ENCODE measurements around the gene TXNIP.

TXNIP gene

GRCh38 chr1:145963265-145964019, 32.9 kb downstream of the TXNIP start:
- no peak for FAIRE-seq

DNA sequence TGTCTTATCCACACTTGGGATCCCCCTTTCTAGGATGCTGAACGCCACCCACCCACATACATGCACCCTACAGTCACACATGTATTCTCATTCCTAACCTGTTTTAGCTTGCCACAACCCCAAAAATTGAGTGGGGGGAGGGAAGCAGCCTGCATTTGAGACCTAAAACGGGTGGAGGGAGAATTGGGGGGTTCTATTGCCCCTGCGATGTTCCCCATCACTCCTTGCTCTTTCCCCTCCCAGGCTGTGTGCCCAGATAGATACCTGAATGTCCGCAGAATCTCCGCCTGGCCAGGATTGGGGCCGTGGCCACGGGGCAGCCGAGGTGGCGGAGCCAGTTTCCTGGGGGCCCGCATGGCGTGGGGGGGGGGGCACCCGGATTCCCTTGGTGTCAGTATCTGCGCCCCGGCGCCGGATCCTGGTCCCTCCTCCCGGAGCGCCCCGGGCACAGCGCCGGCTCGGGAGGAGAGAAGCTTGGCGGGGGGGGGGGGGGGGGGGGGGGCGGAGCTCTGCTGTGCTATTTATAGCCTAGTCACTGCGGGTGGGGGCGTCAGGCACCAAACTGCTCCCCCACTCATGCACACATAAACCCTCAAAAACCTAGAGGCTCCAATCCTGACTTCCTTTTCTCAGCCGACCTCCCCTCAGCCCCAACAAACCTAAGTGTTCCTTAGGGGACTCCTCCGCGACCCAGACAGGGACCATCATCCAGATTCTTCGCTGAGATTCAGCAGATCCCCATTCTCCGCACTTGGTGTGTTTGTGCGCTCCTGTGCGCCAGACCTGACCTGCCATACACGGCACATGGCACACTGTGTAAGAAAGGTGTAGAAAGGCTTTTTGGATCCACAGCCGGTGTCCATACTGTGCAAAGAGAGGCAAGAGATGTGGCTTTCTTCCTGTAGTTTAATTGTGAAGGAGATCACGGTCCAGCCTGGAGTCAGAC, 33.9 kb downstream of the TXNIP start:
- FAIRE-seq: no peak

- no peak for FAIRE-seq
Measured at GRCh38 chr1:145961425-145962156, 34.8 kb downstream of the TXNIP start.

DNA sequence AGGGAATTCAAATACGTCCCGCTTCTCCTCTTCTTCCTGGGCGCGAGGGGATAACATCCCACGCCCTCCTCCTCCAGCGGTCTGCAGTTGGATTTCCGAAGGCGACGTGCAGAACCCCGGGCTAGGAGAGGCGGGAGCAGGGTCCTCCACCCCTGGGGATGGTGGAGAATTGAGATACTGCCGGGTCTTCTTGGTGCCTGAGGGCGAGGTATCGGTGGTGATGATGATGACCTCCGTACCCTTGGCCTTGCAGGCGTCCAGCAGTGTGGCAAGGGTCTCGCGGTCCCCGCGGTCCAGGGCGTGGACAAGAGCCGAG, 35.3 kb downstream of the TXNIP start:
- FAIRE-seq: no peak

DNA sequence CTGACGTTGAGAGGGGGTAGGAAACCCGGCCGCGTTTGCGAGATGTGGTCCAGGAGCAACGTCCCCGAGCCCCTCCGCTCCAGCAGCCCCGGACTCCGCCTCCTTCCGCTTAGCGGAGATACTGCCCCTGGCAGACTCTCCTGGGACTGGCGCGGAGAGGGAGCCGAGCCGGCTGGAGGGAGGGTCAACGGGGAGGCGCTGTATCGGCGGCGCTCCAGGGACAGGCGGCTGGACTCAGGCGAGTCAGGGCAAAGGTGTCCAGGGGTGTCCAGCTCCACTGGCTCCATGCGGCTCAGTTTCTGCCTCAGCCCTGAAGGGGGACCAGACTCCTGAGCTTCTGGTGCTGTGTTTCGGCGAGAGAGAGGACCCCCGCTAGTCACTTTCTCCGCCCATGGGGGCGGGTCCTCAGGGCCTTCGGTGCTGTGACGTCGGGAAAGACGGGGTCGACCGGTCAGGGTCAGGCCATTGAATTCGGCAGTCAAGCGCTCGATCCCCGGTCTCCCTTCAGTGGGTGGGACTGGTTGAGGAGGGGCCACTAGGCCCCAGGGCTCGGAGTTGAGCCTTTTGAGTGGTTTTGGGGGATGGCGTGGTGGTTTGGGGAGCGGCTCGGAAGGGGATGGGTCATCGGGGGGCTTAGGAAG, 35.8 kb downstream of the TXNIP start:
- FAIRE-seq: no peak

DNA sequence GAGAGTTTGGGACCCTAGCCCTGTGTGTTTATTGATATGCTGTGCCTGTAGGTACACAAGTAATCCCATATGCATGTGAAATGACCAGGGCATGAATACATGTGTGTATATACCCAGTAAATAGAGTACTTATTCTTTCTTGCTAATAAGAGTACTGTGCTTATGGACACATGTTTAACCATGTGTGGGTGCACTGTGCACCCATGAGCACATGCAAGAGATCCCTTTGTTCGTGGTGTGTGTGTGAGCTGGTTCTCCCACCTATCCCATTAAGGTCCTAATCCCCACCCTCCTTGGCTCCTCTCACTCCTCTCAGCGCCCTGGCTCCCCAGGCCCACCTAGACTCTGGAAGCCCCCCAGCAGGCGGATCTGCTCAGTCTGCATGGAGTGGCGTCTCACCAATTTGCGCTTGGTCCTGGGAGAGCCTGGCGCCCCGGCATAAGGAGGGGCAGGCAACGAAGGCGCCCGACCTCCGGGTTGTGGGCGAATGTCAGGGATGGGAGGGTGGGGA, 36.4 kb downstream of the TXNIP start:
- no peak for FAIRE-seq

DNA sequence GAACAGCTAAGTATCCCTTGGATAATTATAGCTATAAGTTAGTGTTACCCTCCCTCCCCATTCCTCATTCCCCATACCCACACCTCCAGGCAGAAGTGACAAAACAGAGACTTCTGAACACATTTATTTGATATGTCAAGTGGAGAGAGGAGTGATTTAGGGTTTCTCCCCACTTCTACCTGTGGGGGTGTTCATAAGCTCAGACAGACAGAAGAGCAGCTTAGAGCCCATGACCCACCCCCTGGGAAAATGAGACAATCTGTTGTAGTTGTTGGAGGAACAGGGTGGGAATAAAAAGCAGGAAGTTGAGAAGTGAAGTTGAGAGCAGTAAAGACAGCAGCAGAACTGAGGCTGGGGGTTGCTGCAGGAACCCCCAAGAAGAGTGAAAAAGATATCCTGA, 37.0 kb downstream of the TXNIP start:
- no peak for FAIRE-seq

GRCh38 chr1:145958734-145959133, 37.6 kb downstream of the TXNIP start:
- no peak for FAIRE-seq

- FAIRE-seq: no peak
Measured at GRCh38 chr1:145957443-145958319, 38.7 kb downstream of the TXNIP start, which contains the start of gene LIX1L. LIX1L (minus strand) TSS chr1:145958017; CDS start chr1:145957927, 90 bp downstream.

DNA sequence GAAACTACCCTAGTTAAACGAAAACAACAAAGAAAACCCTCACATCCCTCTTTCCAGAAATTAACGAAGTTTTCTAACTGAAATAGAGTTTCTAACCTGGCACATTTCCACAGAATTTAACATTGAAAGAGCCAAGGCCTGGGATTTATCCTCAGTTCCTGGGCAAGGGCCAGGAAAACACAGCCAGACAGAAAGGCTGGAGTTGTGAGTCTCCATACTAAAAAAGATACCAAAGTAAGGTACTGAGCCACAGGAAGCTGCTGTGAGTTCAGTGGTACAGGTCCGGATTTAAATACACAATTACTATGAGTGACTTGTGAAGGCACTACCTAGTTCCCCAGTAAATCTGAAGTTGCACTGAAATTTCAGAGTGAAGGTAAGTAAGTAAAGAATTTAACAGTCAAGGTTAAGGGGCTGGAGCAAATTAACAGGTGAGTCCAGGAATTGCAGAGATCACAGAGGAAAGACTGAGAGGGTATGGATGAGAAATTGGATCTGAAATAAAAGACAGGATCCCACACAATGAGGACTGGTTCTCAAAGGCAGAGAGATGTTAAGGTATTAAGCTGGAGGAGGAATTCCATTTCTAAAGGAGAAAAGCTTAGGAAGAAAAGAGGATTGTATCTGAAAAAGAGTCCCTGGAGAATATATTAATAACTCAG, 39.5 kb downstream of the TXNIP start:
- FAIRE-seq: no peak

DNA sequence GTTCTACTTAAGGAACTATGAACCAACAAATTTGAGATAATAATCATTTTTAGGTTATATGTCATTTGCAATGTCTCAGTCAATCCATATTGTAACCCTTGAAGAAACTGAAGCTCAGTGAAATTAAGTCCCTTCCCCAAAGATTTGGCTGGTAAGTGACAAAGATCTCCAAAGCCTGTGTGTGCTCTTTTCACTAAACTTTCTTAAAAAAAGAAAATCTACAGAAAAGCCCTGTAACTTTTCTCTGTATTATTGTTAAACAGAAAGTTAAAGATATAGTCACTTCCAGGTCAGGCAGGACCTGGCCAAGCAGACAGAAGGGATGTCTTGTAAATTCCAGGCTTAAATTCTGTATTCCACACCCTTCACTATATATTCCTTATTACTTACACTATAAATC, 40.0 kb downstream of the TXNIP start:
- FAIRE-seq: no peak

- FAIRE-seq: no peak
Measured at GRCh38 chr1:145955436-145955835, 40.9 kb downstream of the TXNIP start.

DNA sequence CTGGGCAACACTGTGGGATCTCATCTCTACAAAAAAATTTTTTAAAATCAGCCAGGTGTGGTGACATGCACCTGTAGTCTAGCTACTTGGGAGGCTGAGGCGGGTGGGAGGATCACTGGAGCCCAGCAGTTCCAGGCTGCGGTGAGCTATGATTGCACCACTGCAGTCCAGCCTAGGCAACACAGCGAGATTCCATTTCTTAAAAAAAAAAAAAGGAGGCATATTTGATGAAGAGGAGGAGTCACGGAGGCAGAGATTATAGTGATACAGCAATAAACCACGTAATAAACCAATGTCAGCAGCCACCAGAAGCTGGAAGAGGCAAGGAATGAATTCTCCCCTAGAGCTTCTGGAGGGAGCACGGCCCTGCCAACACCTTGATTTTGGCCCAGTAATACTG, 42.5 kb downstream of the TXNIP start:
- no peak for FAIRE-seq

GRCh38 chr1:145952903-145953302, 43.5 kb downstream of the TXNIP start:
- FAIRE-seq: no peak

DNA sequence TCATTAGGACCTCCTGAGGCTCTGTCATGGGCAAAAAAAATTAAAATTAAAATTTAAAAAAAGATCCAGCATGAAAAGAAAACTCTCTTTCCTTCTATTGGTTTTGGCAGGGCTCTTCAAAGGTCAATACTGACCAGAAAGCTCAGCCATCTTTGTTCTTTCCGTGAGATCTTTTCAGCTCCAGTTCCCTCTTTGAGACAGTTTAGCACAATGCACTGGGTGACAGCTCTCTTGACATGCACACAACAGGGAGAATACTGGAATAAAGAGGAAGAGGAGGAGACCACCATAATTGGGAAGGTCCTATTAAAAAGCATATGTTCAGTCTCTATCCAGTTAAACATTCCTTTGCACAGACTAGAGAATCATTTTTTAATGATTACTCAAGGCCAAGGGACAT, 44.9 kb downstream of the TXNIP start:
- no peak for FAIRE-seq

- FAIRE-seq: no peak
Measured at GRCh38 chr1:145949219-145949618, 47.2 kb downstream of the TXNIP start.

DNA sequence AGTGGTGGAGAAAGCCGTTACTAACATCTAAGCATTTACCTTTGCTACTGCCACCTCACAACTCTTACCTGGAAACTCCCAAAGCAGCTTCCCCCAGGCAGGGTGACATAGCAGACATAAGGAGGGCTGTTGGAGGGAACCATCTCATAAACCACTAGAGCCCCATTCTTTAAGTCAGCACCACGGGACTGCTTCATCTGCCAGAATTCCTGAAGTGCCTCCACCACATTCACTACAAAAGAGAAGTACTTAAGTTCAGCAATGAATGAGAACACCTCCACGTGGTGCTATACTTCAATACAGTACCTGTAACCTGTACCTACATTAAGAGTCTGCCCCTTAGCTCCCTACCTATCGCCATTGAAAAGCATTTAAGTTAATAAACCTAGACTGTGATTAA, 48.8 kb downstream of the TXNIP start:
- FAIRE-seq: no peak

DNA sequence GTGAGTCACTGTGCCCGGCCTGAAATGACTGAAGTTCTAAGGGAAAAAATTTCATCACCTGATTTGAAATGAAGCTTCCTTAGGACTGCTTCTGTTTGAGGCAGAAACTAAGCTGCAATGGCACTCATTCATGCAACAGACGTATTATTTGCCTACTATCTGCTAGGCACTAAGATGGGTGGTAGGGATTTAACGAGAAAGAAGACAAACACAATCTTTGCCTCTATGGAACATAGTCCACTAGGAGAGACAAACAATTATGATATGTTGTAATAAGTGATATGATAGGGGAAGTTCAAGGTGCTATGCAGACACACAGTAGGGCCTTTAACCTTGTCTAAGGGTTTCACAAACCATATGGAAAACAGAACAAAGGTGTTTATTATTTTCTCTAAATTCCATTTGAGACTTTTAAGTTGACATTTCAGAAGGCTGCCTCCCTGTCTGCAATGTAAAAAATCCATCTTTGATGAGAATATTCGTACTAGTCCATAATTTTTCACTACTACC, 49.8 kb downstream of the TXNIP start:
- no peak for FAIRE-seq

- FAIRE-seq: no peak
Measured at GRCh38 chr1:145944532-145944931, 51.8 kb downstream of the TXNIP start.

DNA sequence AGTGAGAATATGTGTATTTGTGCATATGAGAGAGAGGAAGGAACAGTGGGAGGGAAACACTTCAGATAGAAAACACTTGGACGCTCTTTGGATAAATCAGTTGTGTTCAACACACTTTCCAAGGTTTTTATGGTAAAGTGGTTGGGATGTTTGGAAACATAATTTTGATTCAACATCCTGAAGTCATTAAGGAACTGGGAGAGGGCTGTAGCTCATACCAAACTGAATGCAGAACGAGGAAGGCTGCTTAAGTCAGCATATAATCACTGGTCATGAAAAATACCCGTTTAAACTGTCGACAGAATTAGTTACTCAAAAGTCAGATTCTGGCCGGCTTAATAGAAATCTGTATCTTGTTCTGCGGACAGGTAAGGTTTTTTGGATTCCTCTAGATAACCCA, 53.5 kb downstream of the TXNIP start:
- no peak for FAIRE-seq

Data from colon (tissue), 2 donors.